Measurements from ENCODE around the gene DAP. TPM values are rescaled to one million over a fixed set of nuclear protein-coding genes. Genes with fewer than 3 reads are reported as not detected.
"Not testable (repeated sequence)": the region's sequence is repeated elsewhere in the genome, so short reads cannot be mapped to it uniquely, and the experiment has no call there.

Gene DAP
- total RNA-seq, 2 experiments from 2014 or later, result 60.5 to 64.8 TPM

- Mint-ChIP-seq H3K27me3 (no peaks in the 10 kb centered on the region), H3K4me3 (no peak overlapping the region), H3K27ac (peak overlapping the region; percentile 88), H3K9me3 (peaks cover 10% of the 10 kb centered on the region), H3K36me3 (ENCODE audit: low read depth) (peaks cover 11% of the 10 kb centered on the region), H3K4me1 (peaks cover 52% of the 10 kb centered on the region)
- CTCF ChIA-PET, result interaction anchor here (0.7 to 2.6 kb wide), 4 partner anchors 8 to 150 kb away, joined by 3 to 15 read pairs (median 3); no protein-coding TSS in a partner anchor
- POLR2A ChIA-PET, result interaction anchor here (0.5 kb wide), 1 partner anchor 53 kb away, joined by 8 read pairs; no protein-coding TSS in a partner anchor
- DNase-seq, result no peak
Measured at GRCh38 chr5:10635867-10636350, 125.1 kb downstream of the DAP start.

- peak overlapping the region; percentile 3 for H3K4me3 Mint-ChIP-seq
- CTCF ChIA-PET, result interaction anchor here (0.7 to 2.9 kb wide), 6 partner anchors 7 to 149 kb away, joined by 3 to 15 read pairs (median 3); no protein-coding TSS in a partner anchor
- peak; percentile 70 for DNase-seq
- peak overlapping the region; percentile 88 for H3K27ac Mint-ChIP-seq
- peaks cover 11% of the 10 kb centered on the region for H3K36me3 Mint-ChIP-seq (ENCODE audit: low read depth)
- POLR2A ChIA-PET, result interaction anchor here (0.5 kb wide), 1 partner anchor 53 kb away, joined by 8 read pairs; no protein-coding TSS in a partner anchor
- peaks cover 52% of the 10 kb centered on the region for H3K4me1 Mint-ChIP-seq
- H3K9me3 Mint-ChIP-seq, result peaks cover 10% of the 10 kb centered on the region
- no peaks in the 10 kb centered on the region for H3K27me3 Mint-ChIP-seq
Measured at GRCh38 chr5:10635257-10635866, 125.7 kb downstream of the DAP start.

GRCh38 chr5:10634562-10634961 lies 126.5 kb downstream of the DAP start:
- no peak for DNase-seq

GRCh38 chr5:10634050-10634449 lies 127.0 kb downstream of the DAP start:
- DNase-seq, result no peak
- Mint-ChIP-seq H3K36me3 (ENCODE audit: low read depth) (peaks cover 6% of the 10 kb centered on the region), H3K4me3 (no peak overlapping the region), H3K27me3 (peaks cover 3% of the 10 kb centered on the region), H3K9me3 (peaks cover 6% of the 10 kb centered on the region), H3K4me1 (peaks cover 56% of the 10 kb centered on the region), H3K27ac (peak overlapping the region; percentile 88)
- ChIA-PET POLR2A (interaction anchor here (0.6 kb wide), 1 partner anchor 72 kb away, joined by 4 read pairs; no protein-coding TSS in a partner anchor), CTCF (interaction anchor here (2.9 kb wide), 1 partner anchor 12 kb away, joined by 7 read pairs; no protein-coding TSS in a partner anchor)

More at GRCh38 chr5:10634562-10634961, 126.5 kb downstream of the DAP start:
- peaks cover 3% of the 10 kb centered on the region for H3K27me3 Mint-ChIP-seq
- ChIA-PET CTCF (interaction anchor here (1.0 to 2.9 kb wide), 3 partner anchors 12 to 68 kb away, joined by 3 to 7 read pairs (median 3); no protein-coding TSS in a partner anchor), POLR2A (no interaction called here)
- H3K4me1 Mint-ChIP-seq, result peaks cover 52% of the 10 kb centered on the region
- H3K27ac Mint-ChIP-seq, result peak overlapping the region; percentile 88
- H3K9me3 Mint-ChIP-seq, result peaks cover 6% of the 10 kb centered on the region
- no peak overlapping the region for H3K4me3 Mint-ChIP-seq
- peaks cover 6% of the 10 kb centered on the region for H3K36me3 Mint-ChIP-seq (ENCODE audit: low read depth)

GRCh38 chr5:10633271-10634049 lies 127.6 kb downstream of the DAP start:
- Mint-ChIP-seq H3K27me3 (peaks cover 5% of the 10 kb centered on the region), H3K4me3 (no peak overlapping the region), H3K27ac (peak overlapping the region; percentile 88), H3K9me3 (peaks cover 2% of the 10 kb centered on the region), H3K4me1 (peaks cover 56% of the 10 kb centered on the region), H3K36me3 (ENCODE audit: low read depth) (peaks cover 3% of the 10 kb centered on the region)
- ChIA-PET POLR2A (interaction anchor here (0.6 kb wide), 1 partner anchor 72 kb away, joined by 4 read pairs; no protein-coding TSS in a partner anchor), CTCF (interaction anchor here (1.0 to 2.9 kb wide), 2 partner anchors 11 to 16 kb away, joined by 3 to 7 read pairs; no protein-coding TSS in a partner anchor)
- peak; percentile 48 for DNase-seq

GRCh38 chr5:10632110-10632761 lies 128.8 kb downstream of the DAP start:
- Mint-ChIP-seq H3K36me3 (ENCODE audit: low read depth) (no peaks in the 10 kb centered on the region), H3K27me3 (peaks cover 5% of the 10 kb centered on the region), H3K9me3 (no peaks in the 10 kb centered on the region), H3K27ac (peak overlapping the region; percentile 32), H3K4me3 (no peak overlapping the region), H3K4me1 (peaks cover 65% of the 10 kb centered on the region)
- peak; percentile 12 for DNase-seq
- POLR2A ChIA-PET, result interaction anchor here (0.6 kb wide), 1 partner anchor 9 kb away, joined by 3 read pairs; no protein-coding TSS in a partner anchor
- CTCF ChIA-PET, result interaction anchor here (1.0 to 2.9 kb wide), 2 partner anchors 10 to 14 kb away, joined by 3 to 7 read pairs; no protein-coding TSS in a partner anchor

GRCh38 chr5:10631316-10631996 lies 129.6 kb downstream of the DAP start:
- Mint-ChIP-seq H3K27ac (peak overlapping the region; percentile 32), H3K27me3 (peaks cover 5% of the 10 kb centered on the region), H3K4me1 (peaks cover 64% of the 10 kb centered on the region), H3K36me3 (ENCODE audit: low read depth) (no peaks in the 10 kb centered on the region), H3K4me3 (no peak overlapping the region), H3K9me3 (no peaks in the 10 kb centered on the region)
- ChIA-PET POLR2A (no interaction called here), CTCF (interaction anchor here (0.8 kb wide), 1 partner anchor 24 kb away, joined by 3 read pairs; no protein-coding TSS in a partner anchor)
- no peak for DNase-seq

GRCh38 chr5:10630744-10631143 lies 130.3 kb downstream of the DAP start:
- H3K4me1 Mint-ChIP-seq, result peaks cover 58% of the 10 kb centered on the region
- H3K4me3 Mint-ChIP-seq; DNase-seq; POLR2A ChIA-PET; H3K27ac Mint-ChIP-seq; H3K9me3 Mint-ChIP-seq; CTCF ChIA-PET; H3K27me3 Mint-ChIP-seq; H3K36me3 Mint-ChIP-seq (ENCODE audit: low read depth): not testable (repeated sequence)

- Mint-ChIP-seq H3K27me3 (peaks cover 5% of the 10 kb centered on the region), H3K4me1 (peaks cover 52% of the 10 kb centered on the region), H3K9me3 (no peaks in the 10 kb centered on the region), H3K36me3 (ENCODE audit: low read depth) (no peaks in the 10 kb centered on the region), H3K27ac (no peak overlapping the region), H3K4me3 (no peak overlapping the region)
- DNase-seq, result no peak
- POLR2A ChIA-PET, result no interaction called here
- CTCF ChIA-PET, result interaction anchor here (1.0 to 1.2 kb wide), 2 partner anchors 22 to 177 kb away, joined by 3 to 4 read pairs; no protein-coding TSS in a partner anchor
Measured at GRCh38 chr5:10630126-10630525, 130.9 kb downstream of the DAP start.

GRCh38 chr5:10629682-10630081 lies 131.4 kb downstream of the DAP start:
- no peak for DNase-seq
- Mint-ChIP-seq H3K27ac (no peak overlapping the region), H3K27me3 (peaks cover 5% of the 10 kb centered on the region), H3K4me3 (no peak overlapping the region), H3K4me1 (peaks cover 48% of the 10 kb centered on the region), H3K36me3 (ENCODE audit: low read depth) (no peaks in the 10 kb centered on the region), H3K9me3 (no peaks in the 10 kb centered on the region)
- ChIA-PET POLR2A (no interaction called here), CTCF (interaction anchor here (1.0 to 2.8 kb wide), 3 partner anchors 21 to 177 kb away, joined by 3 to 8 read pairs (median 4); no protein-coding TSS in a partner anchor)
